ENCODE measurements around the gene SPAG5.
A peak's percentile ranks its signal among the peaks of the same experiment; 100 is the strongest.

Gene SPAG5

DNA sequence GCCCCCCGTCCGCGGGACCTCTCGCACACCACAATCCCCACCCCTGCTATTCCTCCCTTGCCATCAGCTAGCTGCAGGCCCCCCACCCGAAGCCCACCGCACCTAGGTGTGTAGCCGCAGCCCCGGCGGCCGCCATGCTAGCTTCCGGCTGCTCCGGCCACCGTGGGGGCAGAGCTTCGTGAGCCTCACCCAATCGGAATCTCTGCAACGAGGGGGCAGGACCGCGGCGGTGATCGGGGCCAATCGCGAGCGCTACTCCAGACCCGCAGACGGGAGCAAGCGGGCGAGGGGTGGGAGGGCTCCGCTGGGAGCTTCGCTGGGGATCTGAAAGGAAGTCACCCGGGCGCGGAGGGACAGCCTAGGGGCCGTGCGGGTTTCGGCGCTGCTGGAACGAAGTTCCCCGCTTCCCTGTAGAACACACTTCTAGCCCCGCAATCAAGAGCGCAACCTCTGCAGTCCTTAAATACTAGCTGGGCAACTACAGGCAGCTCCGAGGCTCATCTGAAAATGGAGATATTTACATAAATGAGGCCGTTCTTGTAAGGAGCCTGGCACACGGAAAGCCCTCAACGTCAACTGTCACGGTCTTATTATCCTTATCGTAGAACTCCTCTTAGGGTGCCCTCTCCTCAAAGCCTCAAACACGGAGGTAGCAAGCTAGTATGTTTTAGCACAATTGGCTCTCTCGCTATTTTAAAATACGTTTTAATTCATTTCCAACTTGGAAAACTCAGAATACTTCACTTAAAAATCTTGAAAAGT, 27.3 kb downstream of the SPAG5 start, which contains the start of gene PIGS:
Gene PIGS, minus strand, starts transcription at position 164 of the 762 bp plus-strand sequence. Its CDS starts 28 bp downstream, at position 136.
- DNase-seq (ENCODE audit: low read depth), result peak; percentile 86

DNA sequence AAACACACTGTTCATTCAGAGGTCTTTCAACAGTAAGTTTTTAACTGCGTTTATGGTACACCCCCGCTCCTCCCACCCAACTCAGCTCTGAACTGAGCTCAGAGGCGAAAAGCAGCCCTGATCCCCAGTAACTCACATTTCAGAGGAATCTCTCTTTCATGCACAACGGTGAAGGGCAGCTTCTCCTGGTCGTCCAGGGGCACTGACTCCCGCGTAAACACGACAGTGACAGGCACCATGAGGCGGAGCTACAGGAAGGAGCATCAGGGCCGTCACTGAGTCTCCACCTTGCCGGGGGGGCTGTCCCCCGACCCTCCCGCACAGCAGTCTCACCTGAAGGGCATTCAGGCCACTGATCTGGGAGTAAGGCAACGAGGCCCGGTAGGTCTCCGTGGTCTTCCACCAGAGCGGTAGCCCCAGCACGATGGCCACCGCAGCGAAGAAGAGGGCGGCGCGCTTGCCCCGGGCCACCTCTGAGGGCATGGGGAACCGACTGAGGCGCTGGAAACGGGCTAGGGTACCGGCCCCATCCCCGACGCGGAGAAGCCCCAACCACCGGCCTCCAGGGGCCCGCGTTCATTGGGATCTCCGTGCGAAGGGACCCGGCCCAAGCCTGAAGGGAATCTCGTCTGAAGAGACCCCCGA, 28.0 kb downstream of the SPAG5 start:
- peak; percentile 43 for DNase-seq (ENCODE audit: low read depth)

DNA sequence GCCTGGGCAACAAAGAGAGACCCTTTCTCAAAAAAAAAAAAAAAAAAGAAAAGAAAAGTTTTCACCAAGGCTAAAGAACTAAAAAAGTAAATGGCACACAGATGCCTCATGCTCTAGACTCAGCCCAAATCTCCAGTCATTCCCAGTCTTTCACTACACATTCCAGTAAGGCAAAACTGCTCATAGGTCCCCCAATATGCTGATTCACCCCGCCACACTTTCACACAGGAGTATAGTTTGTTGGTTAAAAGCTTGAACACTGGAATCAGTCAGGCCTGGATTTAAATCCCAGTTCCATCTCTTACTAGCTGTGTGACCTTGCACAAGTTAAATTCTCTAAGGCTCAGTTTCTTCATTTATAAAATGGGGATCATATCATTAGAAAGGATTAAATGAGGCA, 29.4 kb downstream of the SPAG5 start:
- no peak for DNase-seq (ENCODE audit: low read depth)

DNA sequence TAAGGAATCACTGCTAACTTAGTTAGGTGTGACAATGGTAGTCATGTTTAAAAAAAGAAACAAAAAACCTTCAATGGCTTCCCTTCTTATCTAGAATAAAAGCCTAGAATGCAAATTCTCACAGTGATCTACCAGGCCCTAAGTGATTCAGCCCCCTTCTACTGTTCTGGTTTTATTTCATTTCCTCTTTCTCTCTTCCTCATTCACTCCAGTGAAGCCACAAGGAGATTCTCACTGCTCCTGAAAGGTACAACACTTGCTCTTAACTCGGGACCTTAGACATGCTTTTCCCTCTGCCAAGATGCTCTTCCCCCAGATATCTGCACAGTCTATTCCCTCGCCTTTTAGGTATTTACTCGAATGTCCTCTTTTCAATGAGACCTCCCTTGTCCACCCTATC, 31.2 kb downstream of the SPAG5 start:
- DNase-seq (ENCODE audit: low read depth), result no peak

DNA sequence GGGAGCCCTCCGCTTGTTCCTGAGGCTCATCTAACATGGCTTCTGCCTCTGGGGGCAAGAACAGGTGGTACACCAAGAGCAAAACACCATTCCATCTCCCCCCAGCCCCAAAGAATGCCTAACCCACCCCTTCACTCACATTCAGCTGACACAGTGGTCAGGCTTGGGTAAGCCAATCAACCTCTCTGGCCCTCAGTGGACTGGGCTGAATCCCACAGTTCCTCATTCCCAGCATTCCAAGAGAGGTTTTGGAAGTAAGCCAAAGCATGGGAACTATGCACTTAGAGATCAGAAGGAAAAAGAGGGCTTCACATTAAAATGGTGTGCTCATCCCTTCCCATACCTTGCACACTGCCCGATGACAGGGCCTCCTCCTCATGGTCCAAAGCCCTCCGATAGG, 35.4 kb downstream of the SPAG5 start:
- no peak for DNase-seq (ENCODE audit: low read depth)

DNA sequence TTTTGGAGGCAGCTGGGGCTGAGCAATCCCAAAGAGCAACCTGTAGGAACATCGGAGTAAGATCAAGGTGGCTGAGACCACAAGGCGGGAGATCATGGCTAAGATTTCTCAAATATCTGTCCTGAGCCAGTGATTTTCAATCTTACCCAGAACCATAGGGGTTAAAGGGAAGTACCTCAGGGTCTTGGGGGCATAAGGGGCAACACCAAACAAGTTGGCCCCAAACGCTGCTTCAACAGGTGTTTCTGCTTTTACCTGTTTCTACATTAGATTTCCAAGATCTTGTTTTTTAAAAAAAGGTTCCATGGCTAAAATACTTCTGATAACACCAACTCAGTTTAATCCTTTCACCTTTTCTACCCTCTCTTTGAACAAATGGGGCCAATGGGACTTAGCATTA, 43.8 kb downstream of the SPAG5 start:
- DNase-seq (ENCODE audit: low read depth), result no peak

DNA sequence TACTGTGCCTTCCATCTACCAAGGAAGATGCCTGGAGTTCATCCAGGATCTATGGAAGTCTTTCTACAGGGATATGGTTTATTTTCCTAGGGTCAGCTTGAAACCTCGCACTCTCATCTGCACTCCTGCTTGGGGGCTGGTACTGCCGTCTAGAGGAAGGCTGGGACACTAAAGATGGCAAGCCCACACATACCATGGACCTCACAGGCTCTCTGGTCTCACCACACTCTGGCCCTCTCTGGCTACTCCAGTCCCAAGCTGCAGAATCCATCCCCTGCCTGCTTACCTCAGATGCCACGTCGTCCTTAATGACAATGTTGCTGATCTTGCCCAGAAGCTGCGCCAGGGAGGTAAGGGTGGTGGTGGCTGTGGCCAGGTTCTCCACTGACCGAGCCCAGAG, 44.3 kb downstream of the SPAG5 start:
- no peak for DNase-seq (ENCODE audit: low read depth)

DNA sequence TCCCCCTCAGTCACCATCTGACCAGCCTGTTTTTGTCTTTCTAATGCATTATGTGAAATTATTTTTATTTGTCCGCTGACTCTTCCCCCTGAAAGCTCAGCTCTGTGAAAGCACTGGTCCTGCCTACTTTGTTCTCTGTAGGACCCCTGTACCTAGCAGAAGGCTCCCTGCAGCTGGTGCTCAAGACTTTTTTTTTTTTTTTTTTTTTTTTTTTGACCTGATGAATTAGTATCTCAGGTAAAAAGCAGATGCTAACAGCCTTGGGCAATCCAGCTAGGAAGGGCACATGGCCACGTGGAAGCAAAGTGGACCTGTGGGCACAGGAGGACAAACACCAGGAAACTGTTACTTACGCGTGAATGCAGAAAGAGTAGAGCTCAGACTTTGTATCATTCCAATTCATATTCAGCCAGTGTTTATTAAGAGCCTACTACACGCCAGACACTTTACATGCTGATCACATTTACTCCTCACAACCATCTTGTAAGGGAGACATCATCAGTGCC, 45.8 kb downstream of the SPAG5 start:
- no peak for DNase-seq (ENCODE audit: low read depth)

DNA sequence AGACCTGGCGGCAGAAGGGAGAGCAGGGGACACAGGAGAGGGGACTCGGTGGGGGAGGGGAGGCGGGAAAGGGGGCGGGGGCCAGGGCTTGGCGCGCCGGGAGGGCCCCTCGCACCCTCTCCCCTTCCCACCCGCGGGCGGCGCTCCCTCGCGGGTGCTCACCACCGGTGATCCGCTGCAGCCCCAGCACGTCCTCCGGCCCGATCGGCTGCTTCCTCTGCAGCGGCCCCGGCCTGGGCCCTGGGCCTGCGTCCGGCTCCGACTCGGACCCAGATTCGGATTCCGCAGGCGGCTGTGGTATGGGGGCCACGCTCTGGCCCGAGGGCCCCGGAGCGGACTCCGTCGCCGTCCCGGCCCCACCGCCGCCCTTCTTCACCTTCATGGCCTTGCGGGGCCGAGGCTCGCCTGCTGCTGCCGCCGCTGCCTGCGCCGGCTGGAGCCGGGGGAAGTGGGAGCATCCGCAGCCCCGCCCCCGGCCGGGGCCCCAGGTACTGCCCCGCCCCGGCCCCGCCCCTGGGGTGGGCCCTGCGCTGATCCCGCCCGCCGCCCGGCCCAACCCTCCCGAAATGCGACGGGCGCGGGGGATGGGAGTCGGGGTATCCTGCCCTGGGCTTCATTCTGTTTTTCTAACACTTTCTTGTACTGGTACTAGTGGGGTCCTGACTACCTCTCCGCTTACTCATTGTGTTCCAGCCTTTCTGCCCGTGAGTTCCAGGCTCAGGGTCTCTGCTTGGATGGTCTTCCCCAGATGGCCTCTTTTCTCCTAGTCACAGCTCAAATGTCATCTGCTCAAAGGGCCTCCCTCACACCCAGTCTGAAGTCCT, 46.4 kb downstream of the SPAG5 start, which contains the start of gene UNC119:
Gene UNC119, minus strand, starts transcription at position 449 of the 824 bp plus-strand sequence. Its CDS starts 67 bp downstream, at position 382.
- DNase-seq (ENCODE audit: low read depth), result peak; percentile 73

DNA sequence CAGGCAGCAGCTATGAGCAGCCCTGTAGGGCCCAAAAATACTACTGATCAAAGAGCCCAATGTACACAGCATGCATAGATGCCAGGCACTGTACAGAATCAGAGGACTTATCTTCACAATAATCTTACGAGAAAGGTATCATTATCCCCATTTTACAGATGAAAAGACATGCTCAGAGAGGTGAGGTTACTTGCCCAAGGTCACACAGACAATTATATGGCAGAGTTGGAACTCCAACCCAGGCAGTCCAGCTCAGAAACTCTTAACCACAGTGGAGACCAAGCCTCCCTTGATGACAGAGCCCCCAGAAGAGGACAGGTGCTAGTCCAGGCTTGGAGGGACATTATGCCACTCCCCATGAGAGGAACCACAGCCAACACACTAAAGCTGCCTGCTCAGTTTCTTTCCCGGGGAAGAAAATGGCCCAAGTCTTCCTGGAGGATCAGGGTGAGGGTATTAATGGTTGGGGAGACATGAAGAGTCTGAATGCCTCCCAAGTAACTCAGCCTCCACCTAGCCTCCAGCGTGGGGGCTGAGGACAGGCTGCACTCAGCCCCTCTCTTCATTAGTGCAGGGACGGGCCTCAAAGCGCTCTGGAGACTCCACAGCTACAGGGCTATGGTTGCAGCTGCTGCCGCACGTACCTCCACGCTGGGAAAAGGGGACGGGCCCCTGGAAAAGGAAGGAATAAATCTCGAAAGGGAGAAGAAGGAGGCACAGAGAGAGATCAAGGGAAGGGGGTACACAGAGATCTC, 47.2 kb downstream of the SPAG5 start:
- DNase-seq (ENCODE audit: low read depth), result no peak

DNA sequence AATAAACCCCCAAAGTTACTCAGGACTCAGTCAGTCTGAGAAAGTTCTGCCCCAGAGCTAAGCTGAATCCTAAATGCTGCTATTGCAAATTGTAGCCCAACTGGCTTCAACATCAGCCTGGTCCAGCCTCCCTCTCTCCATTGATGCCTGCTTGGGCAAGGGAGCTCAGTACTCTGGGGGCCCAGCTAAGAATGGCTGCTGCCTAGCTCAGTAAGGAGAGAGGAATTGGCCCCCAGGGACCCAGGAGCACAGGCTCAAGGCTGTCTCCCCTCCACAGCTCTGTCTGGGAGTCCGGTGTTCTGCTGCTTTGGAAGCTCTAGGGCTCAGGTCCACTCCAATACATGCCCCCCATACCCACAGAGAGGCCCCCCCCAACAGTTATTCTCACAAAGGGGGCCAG, 48.0 kb downstream of the SPAG5 start:
- no peak for DNase-seq (ENCODE audit: low read depth)

DNA sequence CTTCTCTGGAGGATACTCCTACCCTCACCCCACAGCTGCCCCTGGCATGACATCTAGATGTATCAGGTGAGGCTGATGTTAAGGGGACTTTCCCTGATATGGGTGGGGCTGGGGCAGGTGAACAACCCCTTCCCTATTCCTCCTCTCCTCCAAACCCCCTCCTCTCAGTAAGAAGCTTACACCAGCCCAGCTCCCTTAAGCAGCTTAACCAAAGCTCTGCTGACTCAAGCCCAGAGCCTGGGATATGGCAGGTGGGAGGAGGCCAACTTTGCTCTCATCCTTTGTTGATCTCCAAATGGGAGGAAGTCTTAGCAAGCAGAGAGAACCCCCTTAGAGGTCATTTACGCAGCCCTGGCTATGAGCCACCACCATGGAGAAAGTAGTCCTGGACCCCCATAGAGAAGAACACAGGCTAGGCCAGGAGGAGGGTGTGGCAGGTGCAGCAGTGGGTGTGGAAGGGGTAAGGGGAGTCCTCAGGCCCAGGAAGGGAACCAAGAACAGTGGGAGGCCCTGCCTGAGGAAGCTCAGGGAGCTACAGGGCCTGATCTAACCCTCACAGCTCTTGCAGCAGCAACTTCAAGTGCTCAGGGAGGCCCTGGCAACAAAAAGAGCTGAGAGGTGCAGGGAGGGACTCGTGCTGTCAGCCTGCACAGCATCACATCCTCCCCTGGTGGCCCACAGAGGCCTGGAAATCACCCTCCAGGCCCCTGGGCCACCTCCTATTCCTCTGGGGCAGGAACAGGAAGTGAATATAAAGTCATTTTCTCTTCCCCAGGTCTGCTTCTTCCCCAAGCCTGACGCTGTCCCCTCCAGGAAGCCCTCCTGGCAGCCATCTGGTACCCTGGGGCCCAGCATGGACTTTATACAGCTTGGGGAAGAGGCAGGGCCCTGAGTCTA, 49.3 kb downstream of the SPAG5 start:
- DNase-seq (ENCODE audit: low read depth), result peak; percentile 50

DNA sequence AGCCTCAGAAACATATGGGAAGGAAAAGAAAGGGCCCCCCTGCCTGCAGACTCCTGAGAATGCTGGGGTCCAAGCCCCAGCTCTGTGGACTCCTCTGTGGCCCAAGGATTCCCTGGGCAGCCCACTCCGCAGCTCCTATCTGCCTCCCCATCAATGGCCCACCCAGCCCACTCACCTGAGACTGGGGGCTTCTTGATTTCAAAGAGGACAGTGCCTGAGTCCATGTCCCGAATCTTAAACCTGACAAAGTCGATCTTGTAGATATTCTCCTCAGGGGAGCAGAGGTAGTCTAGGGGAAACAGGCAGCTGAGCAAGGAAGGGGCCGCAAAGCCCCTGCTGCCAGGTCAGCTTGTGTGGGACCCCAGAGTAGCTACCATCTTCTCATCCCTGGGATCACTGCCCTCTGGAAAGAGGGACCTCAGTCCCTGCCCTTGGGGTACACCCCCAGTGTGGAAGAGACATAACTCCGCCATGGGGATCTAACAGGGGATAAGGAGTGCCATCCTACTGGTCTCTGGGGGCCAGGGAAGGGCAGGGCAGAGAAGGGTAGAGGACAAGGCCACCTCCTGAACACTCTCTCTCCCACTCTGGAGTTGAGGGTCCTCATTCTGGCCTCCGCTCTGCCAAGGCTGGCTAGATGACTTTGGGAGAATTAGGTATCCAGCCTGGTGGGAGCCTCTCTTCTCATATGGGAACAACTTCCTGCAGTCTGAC, 50.3 kb downstream of the SPAG5 start:
- DNase-seq (ENCODE audit: low read depth), result no peak

DNA sequence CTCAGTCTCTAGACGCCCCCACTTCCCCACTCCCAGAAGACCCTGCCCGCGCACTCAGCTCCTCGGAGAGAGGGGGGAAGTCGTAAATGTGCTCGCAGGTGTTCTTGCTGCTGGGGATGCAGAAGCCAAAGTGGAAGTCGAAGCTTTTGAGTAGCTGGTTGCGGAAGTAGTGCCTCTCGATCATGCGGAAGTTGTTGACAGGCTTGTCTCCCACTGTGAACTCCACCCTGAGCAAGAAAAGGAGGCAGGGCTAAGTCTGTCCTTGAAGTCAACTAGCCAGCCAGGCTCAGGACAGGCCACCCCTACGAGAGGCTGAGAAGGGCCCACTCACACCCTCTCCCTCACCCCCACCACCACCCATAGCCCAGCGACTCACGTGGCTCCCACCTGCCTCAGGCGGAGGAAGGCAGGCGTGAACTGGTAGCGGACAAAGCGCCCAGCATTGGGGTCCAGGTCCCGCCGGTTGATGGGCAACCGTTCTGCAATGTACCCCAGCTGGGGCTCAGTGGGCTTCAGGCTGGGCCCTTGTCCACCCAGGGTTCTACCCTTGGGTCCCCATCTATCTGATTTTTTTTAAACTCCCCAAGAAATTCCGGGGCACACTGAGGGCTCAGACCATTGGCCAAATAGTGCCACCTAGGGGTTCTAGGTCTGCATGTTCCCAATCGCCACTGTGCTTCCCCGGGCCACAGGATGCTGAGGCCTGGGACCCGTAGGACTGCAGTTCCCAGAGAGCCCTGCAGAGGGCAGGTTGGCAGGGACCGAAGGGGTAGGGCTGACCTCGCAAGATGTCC, 51.0 kb downstream of the SPAG5 start:
- DNase-seq (ENCODE audit: low read depth), result peak; percentile 15

DNA sequence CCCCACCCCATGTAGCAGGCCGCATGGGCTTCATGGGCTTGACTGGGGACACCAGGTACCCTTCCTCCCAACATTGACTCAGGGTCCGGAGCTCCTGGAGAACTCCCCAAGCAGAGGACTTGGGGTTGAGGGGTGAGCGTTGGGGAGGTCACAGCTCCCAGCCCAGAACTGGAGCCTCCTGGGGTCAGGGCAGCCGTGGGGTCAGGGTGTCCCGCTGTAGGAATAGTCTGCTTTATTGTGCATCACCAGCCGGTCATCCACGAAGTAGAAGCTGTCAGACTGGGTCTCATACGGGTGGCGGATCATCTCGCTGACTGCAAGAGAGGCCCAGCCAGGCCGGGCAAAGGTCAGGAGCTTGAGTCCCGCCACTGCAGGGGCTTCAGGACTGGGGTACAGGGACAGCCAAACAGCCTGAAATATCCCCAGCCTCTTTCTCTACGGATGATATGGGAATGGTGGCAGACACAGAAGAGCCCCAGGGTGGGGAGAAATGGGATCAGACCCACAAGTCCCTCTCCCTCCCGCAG, 51.7 kb downstream of the SPAG5 start:
- no peak for DNase-seq (ENCODE audit: low read depth)

DNA sequence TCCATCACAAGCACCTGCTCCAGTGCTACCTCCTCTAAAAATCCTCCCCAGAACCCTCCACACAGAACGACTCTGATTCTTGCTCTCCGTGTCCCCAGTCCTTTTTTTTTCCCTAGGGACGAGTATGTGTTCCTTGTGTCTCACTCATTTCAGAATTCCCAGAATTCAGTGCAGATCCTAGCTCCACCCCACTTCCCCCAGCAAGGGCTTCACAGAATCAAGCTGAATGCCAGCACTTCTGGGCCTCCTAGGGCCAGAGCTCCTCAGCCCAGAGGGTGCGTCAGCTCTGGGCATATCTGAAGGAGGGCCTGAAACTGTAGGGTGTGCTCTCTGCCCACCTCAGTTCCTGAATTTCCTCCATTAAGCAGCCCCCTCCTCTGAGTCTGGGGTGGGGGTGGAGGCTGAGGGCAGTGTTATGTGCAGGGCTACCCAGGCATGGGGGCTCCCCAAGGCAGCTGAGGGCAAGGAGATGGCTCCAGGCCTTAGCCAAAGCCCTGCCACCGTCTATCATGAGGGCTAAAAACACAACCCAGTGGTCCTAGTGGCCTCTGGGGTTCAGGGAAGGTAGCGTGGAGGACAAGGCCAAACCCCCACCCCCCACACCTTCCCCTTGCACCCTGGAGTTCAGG, 52.9 kb downstream of the SPAG5 start:
- no peak for DNase-seq (ENCODE audit: low read depth)

DNA sequence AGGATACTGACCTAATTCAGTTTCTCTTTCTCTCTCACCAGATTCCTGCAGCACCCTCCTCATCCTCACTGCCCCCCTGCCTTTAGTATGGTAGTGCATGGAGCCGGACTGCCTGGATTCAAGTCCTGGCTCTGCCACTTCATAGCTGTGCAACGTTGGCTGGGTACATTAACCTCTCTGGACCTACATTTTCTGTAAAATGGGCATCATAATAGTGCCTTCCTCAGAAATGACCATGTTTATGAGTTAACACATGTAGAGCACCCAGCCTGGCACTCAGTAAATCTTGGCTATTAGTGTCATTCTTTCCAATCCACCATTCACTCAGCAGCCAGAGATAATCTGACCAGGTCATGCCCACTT, 53.7 kb downstream of the SPAG5 start:
- DNase-seq (ENCODE audit: low read depth), result no peak

DNA sequence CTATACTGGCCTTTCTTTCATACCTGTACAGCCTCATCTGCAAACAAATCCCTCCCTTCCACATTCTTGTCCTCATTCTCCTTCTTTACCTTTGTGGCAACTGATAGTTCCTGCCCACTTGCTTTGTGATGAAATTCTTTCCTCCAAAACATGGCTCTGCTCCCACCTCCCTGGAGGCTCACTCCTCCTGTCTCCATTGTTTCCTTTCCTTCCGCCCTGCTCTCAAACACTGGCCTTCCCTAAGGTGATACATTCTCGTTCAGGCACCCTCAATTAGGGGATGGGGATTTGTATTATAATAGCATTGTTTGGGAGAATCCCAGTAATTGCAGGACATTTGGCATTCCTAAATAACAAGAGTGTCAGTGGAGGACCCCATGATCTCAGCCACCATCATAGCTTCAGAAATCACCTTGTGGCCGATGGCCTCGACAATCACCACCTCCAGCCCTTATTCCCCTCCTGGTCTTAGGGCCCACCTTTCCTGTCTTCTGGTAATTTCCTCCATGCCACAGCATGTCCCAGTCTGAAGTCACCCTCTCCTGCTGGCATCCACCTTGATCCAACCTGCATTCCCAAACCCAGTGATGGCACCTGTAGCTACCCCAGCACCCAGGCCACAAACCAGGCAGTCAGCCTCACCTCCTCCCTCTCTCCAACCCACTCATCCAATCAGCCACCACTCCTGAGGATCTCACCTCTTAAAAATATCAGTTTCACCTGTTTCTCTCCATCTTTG, 54.3 kb downstream of the SPAG5 start:
- DNase-seq (ENCODE audit: low read depth), result no peak
